OCI-LY1 (cell line): ENCODE results near the gene DLL4.

ENCODE experiments used
- H2AFZ ChIP-seq: fragments of 200-600 bp; sonication (generic), shearing (Covaris generic); 2 replicates; pipeline ENCODE4 v1.6.0; 2014; ENCODE audit warnings: antibody characterized with exemption, mild to moderate bottlenecking, low read length
- H3F3A ChIP-seq: fragments of 200-600 bp; sonication (generic), shearing (Covaris generic); 2 replicates; pipeline ENCODE4 v1.6.0; 2014; ENCODE audit warnings: mild to moderate bottlenecking, antibody characterized with exemption, low read length, moderate library complexity; ENCODE audit not compliant: insufficient read depth
- H3K27ac ChIP-seq: fragments of 200-600 bp; sonication (generic); 2 replicates; pipeline ENCODE4 v1.5.1; 2014; ENCODE audit warnings: low read length, mixed run types, mild to moderate bottlenecking, low read depth; ENCODE audit not compliant: poor library complexity, severe bottlenecking
- H3K27me3 ChIP-seq: fragments of 200-600 bp; sonication (generic); 2 replicates; pipeline ENCODE4 v1.6.0; 2014; ENCODE audit warnings: antibody characterized with exemption, mild to moderate bottlenecking, low read length, moderate library complexity; ENCODE audit not compliant: insufficient read depth
- H3K36me3 ChIP-seq: fragments of 200-600 bp; sonication (generic); 2 replicates; pipeline ENCODE4 v1.6.1; 2014; ENCODE audit warnings: mild to moderate bottlenecking, antibody characterized with exemption, low read length, moderate library complexity, mixed read lengths; ENCODE audit not compliant: insufficient read depth
- H3K4me1 ChIP-seq: fragments of 200-600 bp; sonication (generic); 2 replicates; pipeline ENCODE4 v1.5.1; 2014; ENCODE audit warnings: mild to moderate bottlenecking, low read length, moderate library complexity; ENCODE audit not compliant: insufficient read depth, severe bottlenecking
- H3K4me2 ChIP-seq: fragments of 200-600 bp; sonication (generic), shearing (Covaris generic); 2 replicates; pipeline ENCODE4 v1.6.1; 2014; ENCODE audit warnings: low read length
- H3K4me3 ChIP-seq: fragments of 200-600 bp; sonication (generic); 2 replicates; pipeline ENCODE4 v1.5.1; 2014; ENCODE audit warnings: low read length, low read depth, mild to moderate bottlenecking, mixed read lengths; ENCODE audit not compliant: poor library complexity, severe bottlenecking
- H3K79me2 ChIP-seq: fragments of 200-600 bp; shearing (Covaris generic); 2 replicates; pipeline ENCODE4 v1.6.1; 2016; ENCODE audit warnings: mixed run types, low read length, mixed read lengths; ENCODE audit not compliant: insufficient read depth
- H3K9ac ChIP-seq: fragments of 200-600 bp; sonication (generic), shearing (Covaris generic); 2 replicates; pipeline ENCODE4 v1.6.1; 2014; ENCODE audit warnings: mild to moderate bottlenecking, low read length, mixed read lengths
- H3K9me2 ChIP-seq: fragments of 200-600 bp; sonication (generic), shearing (Covaris generic); 2 replicates; pipeline ENCODE4 v1.6.1; 2014; ENCODE audit warnings: low read depth, mild to moderate bottlenecking, low read length, mixed read lengths
- H3K9me3 ChIP-seq: fragments of 200-600 bp; shearing (Covaris generic); 2 replicates; pipeline ENCODE4 v1.6.1; 2014; ENCODE audit warnings: low read length, mixed read lengths
- H4K20me1 ChIP-seq: fragments of 200-600 bp; sonication (generic), shearing (Covaris generic); 2 replicates; pipeline ENCODE4 v1.6.0; 2016; ENCODE audit warnings: mild to moderate bottlenecking, low read length; ENCODE audit not compliant: insufficient read depth
- EZH2 ChIP-seq: fragments of 200-600 bp; sonication (generic), shearing (Covaris generic); IDR thresholded peaks from 2 replicates; pipeline ENCODE4 v1.8.0; 2017; ENCODE audit warnings: borderline replicate concordance, mixed run types, mild to moderate bottlenecking, antibody characterized with exemption, low read length, moderate library complexity, mixed read lengths
- TF ChIP-seq, protein P1 (sequence below): fragments of 200-600 bp; sonication (generic), shearing (Covaris generic); IDR thresholded peaks from 2 replicates; pipeline ENCODE4 v1.5.1; 2017; ENCODE audit warnings: mild to moderate bottlenecking, antibody characterized with exemption, low read length, moderate library complexity, mixed read lengths

The DLL4 gene

DNA sequence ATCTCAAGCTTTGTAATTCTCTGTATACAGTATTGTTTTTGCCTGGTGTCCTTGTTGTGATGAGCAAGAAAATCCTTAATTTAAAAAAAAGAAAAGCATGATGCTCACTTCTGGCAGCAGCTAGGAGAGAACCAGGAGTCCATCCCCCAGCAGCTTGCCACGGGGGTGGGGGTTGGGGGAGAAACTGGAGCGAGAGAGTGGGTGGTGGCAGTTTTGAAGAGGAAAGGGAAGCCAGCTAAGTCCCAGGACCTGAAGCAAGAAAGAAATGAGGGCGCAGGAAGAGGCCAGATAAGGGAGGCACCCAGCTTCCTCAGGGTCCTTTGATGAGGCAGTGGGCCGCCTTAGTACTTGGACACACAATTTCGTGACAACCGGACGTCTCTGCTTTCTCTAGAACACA lies 47.7 kb downstream of the DLL4 start:
- Histone ChIP-seq H3F3A (no peaks in the 10 kb centered on the region), H3K79me2 (no peaks in the 10 kb centered on the region), H3K36me3 (peaks cover 63% of the 10 kb centered on the region), H3K9me2 (no peaks in the 10 kb centered on the region), H3K27ac (no peak overlapping the region), H3K4me1 (no peaks in the 10 kb centered on the region), H3K4me3 (no peak overlapping the region), H2AFZ (no peak overlapping the region), H3K27me3 (no peaks in the 10 kb centered on the region), H3K9ac (no peak overlapping the region), H4K20me1 (no peaks in the 10 kb centered on the region), H3K4me2 (no peak overlapping the region), H3K9me3 (no peaks in the 10 kb centered on the region)
- TF ChIP-seq EZH2 = no peak
- TF ChIP-seq, protein P1, sequence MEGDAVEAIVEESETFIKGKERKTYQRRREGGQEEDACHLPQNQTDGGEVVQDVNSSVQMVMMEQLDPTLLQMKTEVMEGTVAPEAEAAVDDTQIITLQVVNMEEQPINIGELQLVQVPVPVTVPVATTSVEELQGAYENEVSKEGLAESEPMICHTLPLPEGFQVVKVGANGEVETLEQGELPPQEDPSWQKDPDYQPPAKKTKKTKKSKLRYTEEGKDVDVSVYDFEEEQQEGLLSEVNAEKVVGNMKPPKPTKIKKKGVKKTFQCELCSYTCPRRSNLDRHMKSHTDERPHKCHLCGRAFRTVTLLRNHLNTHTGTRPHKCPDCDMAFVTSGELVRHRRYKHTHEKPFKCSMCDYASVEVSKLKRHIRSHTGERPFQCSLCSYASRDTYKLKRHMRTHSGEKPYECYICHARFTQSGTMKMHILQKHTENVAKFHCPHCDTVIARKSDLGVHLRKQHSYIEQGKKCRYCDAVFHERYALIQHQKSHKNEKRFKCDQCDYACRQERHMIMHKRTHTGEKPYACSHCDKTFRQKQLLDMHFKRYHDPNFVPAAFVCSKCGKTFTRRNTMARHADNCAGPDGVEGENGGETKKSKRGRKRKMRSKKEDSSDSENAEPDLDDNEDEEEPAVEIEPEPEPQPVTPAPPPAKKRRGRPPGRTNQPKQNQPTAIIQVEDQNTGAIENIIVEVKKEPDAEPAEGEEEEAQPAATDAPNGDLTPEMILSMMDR = no peak

DNA sequence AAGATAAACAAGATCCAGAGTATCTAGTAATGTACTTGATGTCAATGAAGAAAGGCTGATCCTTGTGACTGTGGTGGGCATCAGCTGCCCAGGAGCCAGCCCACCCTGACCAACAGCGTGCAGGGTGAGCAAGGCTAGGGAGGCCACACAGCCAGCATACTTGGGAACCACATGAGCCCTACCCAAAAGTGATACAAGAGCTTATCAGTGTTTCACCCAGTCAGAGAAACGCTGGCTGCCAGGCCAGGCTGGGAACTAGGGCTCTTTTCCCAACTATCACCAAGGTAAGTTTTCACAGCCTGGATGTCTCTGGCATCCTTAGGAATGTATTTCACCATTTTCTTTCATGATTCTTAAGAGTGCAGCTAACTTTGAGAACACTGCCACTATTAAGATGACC lies 49.0 kb downstream of the DLL4 start:
- Histone ChIP-seq H3K4me3 (no peak overlapping the region), H3K4me2 (no peak overlapping the region), H3K9ac (no peak overlapping the region), H3K36me3 (peaks cover 76% of the 10 kb centered on the region), H3K27ac (no peak overlapping the region), H2AFZ (no peak overlapping the region), H3K79me2 (no peaks in the 10 kb centered on the region), H3K4me1 (no peaks in the 10 kb centered on the region), H3K9me2 (no peaks in the 10 kb centered on the region), H3K27me3 (no peaks in the 10 kb centered on the region), H4K20me1 (no peaks in the 10 kb centered on the region), H3F3A (no peaks in the 10 kb centered on the region), H3K9me3 (no peaks in the 10 kb centered on the region)
- TF ChIP-seq, protein P1 = no peak
- no peak for TF ChIP-seq EZH2

DNA sequence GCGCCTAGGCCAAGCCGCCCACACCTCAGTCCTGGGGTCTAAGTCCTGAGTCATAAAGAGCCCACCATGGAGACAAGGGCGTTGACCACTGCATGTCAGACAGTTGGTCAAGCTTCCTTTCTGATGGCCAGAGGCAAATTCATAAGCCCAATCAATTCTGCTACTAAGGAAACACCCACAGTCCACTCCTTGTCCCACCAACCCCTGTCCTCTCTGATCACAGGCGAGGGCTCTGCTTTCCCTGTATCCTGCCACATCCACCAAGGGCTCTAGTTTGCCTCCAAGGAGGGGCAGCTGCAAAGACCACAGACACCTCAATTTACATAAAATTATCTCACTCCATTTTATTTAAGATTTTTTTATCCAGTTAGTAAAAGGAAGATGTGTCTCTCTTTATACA lies 49.4 kb downstream of the DLL4 start:
- Histone ChIP-seq H2AFZ (no peak overlapping the region), H3K27me3 (no peaks in the 10 kb centered on the region), H3K36me3 (peaks cover 81% of the 10 kb centered on the region), H3K9me3 (no peaks in the 10 kb centered on the region), H3K4me2 (no peak overlapping the region), H4K20me1 (no peaks in the 10 kb centered on the region), H3K79me2 (no peaks in the 10 kb centered on the region), H3K4me1 (no peaks in the 10 kb centered on the region), H3K9ac (no peak overlapping the region), H3K9me2 (no peaks in the 10 kb centered on the region), H3K4me3 (no peak overlapping the region), H3K27ac (no peak overlapping the region), H3F3A (no peaks in the 10 kb centered on the region)
- no peak for TF ChIP-seq EZH2
- TF ChIP-seq, protein P1 = no peak
